NCI-H69 (cell line): ENCODE measurements around the gene AQP6.

Experiments used
- DNase-seq: peaks from one replicate; lab custom pipeline; 2025; lab: John Stamatoyannopoulos, UW

The AQP6 gene

DNA sequence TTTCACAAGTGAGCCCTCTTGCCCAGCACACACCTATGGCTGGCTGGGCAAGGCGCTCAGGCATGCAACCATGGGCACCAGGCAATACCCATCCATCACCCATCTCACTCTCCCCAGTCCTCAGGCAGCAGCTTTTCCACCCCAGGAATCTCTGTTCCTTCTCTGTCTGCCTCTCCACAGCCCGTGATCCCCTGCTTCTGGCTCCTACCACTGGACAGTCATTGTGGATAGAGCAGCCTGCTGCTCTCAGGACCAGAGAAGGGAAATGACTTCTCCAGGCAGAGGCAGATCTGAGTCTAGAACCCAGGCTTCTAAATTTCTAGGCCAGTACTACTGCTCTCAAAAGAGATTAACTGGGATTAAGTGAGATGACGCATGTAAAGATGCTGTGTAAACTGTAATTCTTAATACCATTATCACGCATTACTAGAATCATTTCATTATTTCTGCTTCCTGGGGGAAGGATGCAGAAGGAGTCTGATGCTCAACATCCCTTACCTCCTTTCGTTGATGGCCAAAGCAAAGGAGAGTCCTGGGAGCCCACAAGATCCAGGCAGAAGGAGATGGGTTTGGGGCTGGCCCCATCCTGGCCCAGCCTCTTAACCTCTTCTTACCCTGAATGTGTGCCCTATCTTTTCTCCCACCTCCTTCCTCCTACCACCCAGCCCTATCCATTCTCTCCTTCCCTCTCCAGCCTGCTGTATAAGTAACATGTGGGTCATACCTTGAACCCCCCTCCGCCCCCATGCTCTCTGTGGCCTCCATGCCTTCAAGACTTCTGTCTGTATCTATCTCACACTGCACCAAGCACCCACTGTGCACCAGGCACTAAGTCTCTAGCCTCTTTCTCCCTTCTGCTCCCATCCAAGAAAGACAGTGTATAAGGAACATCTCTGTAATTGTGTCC lies 15.8 kb upstream of the AQP6 start:
- no peak for DNase-seq

DNA sequence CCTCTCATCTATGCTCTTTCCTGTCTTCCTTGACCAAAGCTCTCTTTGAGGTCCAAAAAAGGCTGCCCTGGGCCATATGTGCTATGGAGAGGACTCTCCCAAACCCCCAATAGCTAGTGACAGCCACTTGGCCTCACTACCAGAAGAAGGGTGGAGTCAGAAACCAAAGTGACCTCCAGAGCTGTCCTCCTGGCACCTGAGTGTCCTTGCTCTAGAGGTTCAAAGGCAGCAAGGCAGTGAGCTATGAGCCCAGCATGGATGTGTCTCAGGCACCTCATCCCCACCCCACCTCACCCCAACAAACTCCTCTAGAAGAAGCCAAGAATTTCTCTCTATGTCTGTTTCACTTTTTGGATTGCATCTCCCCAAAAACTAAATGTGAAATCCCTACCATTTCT lies 15.2 kb upstream of the AQP6 start:
- DNase-seq, result no peak

DNA sequence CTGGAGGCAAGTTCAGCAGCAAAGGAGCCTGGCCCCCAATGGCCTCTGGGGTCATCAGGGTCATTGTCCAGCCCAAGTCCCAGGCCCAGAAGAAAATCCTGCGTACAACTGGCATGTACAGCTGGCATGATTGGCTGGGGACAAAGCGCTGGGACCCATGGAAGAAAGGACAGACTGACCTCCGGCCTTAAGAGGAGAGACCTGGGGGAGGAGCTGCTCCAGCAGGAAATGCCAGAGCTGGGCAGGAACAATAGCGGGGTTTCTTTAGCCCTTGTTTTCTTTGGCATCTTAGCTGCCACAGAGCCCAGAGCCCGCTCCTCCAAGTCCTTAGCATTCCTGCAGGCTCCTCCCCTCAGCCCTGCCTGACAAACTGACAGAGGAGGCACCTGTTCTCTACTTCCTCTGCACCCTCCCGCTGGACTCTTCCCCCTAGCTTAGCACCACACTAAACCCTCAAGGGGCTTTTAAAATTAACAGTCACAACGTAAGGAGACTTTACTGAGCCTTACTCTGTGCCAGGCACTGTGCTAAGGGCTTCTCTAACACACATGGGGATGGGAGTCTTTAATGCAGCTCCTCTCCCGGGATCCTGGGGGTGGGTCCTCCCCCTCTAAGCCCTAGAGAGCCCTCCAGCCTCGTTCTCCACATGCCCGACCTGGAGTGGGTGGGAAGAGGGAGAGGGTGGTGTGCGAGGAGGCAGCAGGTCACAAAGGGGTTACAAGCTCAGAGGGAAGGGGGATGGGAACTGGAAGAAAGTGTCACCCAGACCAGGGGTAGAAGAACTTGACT lies 12.9 kb upstream of the AQP6 start:
- peak; percentile 22 for DNase-seq

DNA sequence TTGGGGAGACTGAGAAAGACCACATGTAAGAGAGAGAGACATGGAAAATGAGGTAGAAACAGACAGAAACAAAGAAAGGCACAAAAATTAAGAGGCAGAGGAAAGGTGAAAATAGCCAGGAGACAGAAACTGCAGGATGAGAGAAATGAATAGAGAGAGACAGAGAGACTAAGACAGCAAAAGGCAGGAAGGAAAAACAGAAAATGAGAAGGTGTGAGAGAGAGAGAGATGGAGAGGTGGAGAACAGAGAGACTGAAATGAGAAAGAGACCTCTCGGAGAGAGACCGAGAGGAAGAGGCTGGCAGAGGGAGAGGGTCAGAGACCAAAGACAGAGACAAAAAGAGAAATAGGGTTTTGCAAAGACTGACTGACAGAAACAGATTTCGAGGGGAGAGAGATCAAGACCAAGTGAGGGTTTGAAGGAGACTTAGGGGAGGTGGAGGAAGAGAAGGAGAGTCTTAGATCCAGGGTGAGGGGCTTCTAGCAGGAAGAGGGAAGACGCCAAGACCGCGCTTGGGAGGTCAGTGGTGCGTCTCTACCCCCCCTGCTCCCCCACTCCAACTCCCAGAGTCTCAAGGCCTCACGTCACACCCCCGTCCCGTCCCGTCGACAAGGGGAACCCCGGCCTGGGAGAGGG lies 12.2 kb upstream of the AQP6 start:
- no peak for DNase-seq

DNA sequence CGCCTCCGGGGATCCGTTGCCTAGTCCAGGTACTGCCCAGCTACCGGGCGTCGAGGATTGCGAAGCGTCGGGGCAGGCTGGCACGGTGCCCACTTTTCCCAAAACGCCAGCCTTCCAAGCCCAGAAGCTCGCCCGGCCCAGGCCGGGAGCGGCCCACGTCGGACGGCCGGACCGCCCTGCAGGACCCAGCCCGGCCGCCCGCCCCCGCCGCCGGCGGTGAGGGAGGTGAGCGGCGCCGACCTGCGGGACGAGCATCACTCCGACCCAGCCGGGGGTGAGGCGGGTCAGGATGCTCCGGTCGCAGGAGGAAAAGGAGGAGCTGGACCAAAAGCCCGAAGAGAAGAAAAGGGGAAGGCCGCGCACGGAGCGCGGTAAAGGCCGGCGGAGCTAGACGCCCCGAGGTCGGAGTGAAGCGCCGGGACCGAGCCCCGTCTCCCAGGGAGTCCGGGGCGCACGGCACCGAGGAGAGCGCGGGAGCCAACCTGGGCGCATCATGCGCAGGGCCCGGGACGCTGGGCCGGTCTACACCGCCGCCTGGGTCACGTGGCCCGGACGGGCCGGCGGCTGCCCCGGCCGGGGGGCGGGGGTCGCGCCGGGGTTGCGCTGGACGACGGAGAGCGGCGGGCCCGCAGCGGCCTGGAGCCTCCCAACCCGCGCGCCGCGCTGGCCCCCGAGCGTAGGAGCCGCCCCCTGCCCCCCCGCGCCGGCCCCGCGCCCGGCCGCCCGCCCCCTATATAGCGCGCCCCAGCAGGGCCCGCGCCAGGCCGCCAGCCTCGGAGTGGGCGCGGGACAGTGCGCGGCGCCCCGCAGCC lies 11.4 kb upstream of the AQP6 start, which contains the start of gene AQP5:
TSS of gene AQP5 (plus strand) at position 762 of the 812 bp plus-strand sequence. CDS start 146 bp downstream, outside the sequence.
- DNase-seq, result peak; percentile 53

DNA sequence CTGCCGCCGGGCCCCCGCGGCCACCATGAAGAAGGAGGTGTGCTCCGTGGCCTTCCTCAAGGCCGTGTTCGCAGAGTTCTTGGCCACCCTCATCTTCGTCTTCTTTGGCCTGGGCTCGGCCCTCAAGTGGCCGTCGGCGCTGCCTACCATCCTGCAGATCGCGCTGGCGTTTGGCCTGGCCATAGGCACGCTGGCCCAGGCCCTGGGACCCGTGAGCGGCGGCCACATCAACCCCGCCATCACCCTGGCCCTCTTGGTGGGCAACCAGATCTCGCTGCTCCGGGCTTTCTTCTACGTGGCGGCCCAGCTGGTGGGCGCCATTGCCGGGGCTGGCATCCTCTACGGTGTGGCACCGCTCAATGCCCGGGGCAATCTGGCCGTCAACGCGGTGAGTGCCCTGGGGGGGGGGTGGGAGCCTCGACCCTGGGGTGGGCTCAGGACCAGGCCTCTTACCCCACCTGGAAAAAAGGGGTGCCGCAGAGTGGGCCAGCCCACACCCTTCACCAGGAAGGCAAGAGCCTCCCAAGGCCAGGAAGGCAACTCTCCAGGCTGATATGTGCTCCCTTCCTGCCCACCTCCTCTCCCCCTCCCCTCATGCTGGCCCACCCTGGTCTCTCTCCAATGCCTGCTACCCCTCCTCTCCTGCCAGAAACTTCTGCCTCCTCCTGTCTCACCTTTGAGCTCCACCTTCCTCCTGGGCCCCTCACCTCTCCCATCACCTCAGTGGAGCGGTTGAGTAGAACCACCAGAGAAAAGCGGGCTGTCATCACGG lies 10.6 kb upstream of the AQP6 start:
- no peak for DNase-seq

DNA sequence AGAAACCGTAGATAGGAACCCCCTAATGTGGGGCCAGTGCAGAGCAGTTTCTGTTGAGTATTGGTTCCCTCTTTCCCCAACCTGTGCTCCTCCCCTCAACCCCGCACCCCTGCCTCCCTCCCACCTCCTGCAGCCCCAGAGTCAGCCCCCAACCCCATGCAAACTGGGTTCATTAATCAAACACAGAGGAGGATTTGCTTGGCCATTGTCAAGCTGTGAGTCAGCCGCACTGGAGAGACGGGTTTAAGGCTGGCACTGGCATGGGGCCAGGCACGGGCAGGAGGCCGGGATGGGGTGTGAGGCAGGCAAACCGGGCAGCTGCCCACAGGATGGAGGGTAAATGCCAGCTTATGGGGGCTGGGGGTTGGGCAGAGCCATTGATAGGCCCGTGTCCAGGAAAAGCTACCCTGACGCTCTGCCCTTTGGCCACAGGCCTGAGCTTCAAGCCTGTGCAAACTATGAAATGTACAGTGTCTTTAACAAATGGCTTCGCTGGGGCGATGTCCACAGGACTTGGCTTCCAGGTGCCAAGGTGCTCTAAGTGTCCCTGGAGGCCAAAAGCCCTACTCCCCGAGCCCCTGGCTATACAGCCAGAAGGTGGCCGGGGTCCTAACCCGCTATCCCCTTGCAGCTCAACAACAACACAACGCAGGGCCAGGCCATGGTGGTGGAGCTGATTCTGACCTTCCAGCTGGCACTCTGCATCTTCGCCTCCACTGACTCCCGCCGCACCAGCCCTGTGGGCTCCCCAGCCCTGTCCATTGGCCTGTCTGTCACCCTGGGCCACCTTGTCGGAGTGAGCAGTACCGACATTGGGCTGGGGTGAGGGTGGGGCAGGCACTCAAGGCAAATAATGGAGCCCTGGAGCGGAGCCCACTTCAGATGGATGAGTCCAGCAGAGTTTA lies 9.6 kb upstream of the AQP6 start:
- peak; percentile 95 for DNase-seq

DNA sequence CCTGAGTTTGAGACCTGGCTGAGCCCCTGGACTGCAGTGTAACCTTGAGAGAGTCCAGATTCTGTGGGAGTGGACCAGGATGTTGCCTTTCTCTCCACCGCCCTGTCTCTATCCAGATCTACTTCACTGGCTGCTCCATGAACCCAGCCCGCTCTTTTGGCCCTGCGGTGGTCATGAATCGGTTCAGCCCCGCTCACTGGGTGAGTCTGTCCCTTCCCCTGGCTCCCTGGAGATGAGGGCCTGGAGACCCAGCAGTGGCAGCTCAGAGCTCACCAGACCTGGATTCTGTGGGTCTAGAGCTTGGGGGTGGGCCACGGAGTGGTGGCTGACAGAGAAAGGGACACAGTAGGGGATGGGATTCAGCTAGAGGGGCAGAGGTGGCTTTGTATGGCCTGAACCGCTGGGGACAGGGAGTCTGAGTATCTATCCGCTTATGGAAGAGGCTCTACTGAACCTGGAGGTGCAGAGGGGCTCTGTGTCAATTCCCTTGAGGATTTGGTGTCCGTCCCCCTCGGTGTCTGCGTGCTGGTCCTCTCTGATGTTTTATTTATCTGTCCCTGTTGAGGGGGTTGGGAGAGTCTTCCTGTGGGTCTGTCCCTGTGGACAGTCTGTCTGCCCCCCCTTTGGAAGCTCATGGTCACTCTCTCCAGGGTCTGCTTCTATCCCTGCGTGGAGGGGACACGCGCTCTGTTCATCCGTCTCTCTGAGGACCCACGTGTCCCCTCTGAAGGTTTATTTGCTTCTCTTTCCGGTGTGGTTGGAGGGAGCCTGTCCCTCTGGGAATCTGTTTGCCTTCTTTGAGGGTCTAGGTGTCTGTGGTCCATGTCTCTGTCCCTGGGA lies 8.6 kb upstream of the AQP6 start:
- no peak for DNase-seq

DNA sequence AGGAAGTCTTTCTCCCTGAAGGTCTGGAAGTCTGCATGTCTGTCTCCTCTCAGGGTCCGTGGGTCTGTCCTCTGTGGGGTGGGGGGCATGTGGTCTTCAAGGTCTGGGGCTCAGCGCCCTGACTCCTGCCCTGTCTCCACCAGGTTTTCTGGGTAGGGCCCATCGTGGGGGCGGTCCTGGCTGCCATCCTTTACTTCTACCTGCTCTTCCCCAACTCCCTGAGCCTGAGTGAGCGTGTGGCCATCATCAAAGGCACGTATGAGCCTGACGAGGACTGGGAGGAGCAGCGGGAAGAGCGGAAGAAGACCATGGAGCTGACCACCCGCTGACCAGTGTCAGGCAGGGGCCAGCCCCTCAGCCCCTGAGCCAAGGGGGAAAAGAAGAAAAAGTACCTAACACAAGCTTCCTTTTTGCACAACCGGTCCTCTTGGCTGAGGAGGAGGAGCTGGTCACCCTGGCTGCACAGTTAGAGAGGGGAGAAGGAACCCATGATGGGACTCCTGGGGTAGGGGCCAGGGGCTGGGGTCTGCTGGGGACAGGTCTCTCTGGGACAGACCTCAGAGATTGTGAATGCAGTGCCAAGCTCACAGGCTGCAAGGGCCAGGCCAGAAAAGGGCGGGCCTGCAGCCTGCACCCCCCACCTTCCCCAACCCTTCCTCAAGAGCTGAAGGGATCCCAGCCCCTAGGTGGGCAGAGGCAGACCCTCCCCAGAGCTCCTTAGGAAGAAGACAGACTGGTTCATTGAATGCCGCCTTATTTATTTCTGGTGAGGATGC lies 7.7 kb upstream of the AQP6 start:
- DNase-seq, result no peak

DNA sequence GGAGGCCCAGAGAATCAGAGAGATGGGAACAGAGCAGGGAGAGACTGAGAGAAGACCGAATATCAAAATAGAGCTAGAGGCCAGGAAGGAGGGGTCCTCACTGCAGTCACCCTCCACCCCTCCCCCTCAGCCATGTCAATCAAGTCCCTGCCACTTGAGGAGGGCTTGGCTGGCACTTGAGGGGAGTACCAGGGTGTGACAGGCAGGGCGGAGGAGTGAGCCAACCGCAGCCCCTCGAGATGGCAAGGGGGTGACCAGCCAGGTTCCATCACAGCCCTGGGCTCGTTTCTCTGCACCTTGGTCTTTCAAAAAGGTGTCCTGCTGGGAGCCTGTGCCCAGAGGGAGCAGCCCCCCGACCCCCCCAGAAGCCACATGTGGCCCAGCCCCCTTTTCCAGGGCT lies 6.9 kb upstream of the AQP6 start:
- no peak for DNase-seq

DNA sequence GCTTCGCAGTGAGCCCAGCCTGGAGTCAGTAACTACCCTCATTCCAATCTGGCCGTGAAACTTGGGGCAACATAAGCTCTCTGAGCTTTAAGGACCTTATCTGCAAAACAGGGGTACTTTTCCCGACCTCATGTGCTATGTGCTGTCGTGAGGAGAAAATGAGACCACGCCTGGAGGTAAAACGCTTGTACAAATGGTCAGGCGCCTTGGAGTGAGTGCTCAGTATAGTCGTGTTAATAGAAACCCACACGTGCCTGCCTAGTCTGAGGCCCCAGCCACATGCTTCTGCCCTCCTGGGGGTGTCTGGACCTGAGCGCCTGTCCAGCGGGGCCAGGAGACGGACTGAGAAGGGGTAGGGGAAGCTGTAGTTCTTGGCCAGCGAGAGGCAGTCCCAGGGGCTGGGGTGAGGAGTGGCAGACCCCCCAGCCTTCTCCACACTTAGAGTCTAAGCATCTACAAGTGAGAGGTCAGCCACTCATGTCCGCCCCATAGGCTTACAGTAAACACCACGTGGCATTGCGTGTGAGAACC lies 6.2 kb upstream of the AQP6 start:
- no peak for DNase-seq

DNA sequence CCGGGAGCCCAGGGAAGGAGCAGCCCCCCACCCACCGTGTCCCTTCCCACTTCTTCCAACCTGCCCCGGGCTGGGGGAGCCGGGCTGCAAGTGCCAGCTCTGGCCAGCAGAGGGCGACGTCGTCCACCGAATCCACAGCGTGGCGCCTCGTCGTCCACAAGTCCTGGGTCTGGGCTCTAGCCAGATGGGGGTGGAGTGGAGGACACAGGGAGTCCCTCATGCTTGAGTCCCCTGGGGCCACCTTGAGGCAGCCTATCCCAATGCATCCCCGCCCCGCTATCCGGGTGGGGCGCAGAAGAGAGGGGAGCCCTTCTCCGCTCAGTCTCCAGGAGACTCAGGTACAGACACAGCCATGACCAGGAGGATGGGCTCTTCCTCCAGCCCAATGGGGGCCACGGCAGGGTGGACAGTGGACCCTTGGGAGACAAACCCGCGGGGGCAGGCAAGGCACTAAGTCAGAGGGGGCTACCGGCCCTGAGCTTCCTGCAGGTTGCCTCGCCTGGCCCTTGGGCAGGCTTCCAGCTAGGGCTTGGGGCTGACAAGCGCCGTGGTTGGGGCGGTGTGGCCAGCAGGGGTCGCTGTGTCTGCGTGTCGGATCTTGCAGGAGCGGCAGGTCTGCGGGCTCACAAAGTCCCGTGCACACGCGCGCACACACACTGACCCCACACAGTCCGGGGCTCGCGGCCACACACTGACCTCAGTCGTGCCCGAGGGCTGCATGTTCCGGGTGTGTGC lies 5.5 kb upstream of the AQP6 start:
- DNase-seq, result peak; percentile 98

DNA sequence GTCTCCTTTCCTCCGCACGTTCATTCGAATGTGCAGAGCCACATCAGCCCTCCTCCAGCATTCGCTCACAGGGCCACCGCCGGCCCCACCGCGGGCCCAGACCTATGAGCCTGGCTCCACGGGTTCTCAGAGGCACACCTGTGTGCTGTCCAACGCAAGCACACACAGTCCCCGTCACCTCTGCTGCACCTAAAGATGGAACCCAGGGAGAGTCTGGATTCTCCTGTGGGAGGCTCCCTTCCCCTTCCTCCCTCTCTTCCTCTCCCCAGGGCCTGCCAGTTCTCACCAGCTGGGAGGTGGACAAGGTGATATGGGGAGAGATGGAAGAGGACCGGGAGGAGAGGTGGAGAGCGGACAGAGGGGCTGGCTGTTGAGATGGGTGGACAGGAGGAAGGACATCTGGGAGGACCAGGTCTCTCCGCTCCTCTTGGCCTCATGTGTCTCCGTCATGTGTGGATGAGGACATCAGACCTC lies 4.9 kb upstream of the AQP6 start:
- peak; percentile 68 for DNase-seq

DNA sequence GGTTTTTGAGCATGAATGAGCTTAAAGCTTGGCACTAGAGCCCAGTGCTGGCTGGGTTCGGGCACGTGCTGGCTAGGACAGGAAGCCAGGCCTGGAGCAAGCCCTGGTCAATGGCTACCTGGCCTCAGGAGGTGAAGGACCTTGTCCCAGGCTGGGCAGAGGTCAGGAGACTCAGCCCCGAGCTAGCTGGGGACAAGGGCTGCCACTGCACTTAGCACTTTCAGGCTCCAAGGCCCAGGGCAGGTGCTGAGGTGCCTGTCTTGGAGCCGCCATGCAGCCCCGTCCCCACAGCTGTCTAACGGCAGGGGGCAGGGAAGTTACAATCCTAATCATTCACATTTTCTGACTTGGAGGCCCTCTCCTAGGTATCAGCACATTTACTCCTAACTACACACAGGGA lies 4.3 kb upstream of the AQP6 start:
- no peak for DNase-seq

DNA sequence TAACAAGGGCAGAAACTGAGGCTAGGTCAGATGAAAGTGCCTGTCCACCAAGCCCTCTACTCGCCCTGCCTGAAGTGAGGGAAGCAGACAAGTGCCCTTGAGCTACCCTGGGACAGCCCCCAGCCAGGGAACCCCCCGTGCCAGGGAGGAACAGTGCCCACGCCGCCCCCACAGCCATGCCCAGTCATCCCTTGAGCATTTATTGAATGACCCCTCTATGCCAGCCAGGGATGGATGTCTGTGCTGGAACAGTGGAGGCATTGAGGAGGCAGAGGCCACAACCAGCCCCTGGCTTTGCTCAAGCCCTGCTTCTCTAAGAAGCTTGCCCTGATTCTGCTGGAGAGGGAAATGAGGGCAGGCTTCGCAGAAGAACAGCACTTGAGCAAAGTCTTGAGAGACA lies 3.7 kb upstream of the AQP6 start:
- DNase-seq, result no peak

DNA sequence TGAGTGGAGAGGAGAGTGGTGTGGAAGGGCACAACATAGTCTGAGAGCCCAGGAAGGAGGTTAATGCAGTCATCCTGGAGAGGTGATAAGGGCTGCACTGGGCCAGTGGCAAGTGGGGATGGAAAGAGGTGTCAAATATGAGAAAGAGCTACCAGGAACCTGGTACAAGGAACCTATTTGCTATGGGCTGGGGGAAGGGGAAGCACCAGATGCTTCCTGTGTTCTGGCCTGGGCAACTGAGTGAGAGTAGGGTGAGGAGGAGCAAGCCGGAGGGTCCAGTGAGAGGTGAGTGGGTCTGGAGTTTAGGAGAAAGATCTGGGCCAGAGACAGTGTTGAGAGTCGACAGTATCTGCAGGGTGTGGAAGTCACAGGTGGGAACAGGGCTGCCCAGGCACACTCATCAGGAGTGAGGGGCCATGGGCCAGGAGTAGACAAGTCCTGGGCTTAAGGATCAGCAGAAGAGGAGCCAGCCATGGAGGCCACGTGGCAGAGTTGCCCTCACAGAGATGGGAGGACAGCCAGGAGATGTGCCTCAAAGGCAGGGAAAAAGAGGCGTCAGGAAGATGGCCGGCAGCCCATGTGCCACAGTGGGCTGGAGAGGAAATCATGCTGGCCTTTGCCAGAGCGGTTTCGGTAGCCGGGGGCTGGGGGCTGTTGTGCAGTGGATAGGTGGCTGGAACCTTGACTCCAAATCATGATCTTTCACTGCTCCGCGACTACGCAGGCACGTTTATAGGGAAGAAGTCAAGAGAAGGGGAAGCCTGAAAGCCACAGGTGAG lies 2.9 kb upstream of the AQP6 start:
- no peak for DNase-seq
